HepG2 (cell line): ENCODE data around the gene TASP1. TPM values are rescaled to one million over a fixed set of nuclear protein-coding genes. Genes with fewer than 3 reads are reported as not detected.

Source experiments
- ATAC-seq: fragments of 200-7000 bp; cut with Tn5 transposase; 3 replicates; pipeline ENCODE4 v1.9.1; 2020; ENCODE audit warnings: mild to moderate bottlenecking, moderate library complexity
- BruUV-seq: library from RNA; stranded (reverse); fragments of 400-500 nt; replicated peaks from 2 replicates; lab custom pipeline; 2021; lab: Mats Ljungman, UMichigan
- CTCF ChIA-PET: fragments of 300-600 bp; formaldehyde crosslinking; extraction: SDS; loops from one replicate; lab custom pipeline; 2021; ENCODE audit warnings: low total read pairs, inconsistent platforms, low intra/inter-chr PET ratio; lab: Yijun Ruan, JAX
- POLR2A ChIA-PET: fragments of 350-600 bp; sonication (Branson Sonifier 250); formaldehyde crosslinking; loops from one replicate; lab custom pipeline; 2020; ENCODE audit warnings: antibody characterized with exemption, inconsistent platforms; lab: Yijun Ruan, JAX
- DNase-seq: peaks from one replicate; pipeline ENCODE4 v3.0.0-alpha.2; 2015; ENCODE audit warnings: low spot score
- FAIRE-seq: peaks from 3 replicates; lab custom pipeline; 2011; peaks lifted over from hg19 to GRCh38; lab: Jason Lieb, UNC
- H2AFZ ChIP-seq: one replicate; pipeline ENCODE4 v1.6.1; 2011; ENCODE audit warnings: low read length, inconsistent platforms
- H3K27ac ChIP-seq: fragments of 300-600 bp; 3 replicates; pipeline ENCODE4 v1.8.0; 2011; ENCODE audit warnings: mixed run types, mild to moderate bottlenecking, mixed read lengths, low read length, inconsistent platforms; ENCODE audit not compliant: insufficient read depth; ENCODE audit errors: extremely low read length
- H3K27me3 ChIP-seq, 2 experiments: fragments of 200-600 bp in 1 of 2; 2 replicates in 1 of 2; 3 replicates in 1 of 2; pipeline versions ENCODE4 v1.6.0 to v1.8.0; 2011; ENCODE audit warnings: low read length in 2 of 2, mild to moderate bottlenecking in 2 of 2, moderate library complexity in 2 of 2, inconsistent platforms in 1 of 2; ENCODE audit not compliant: insufficient read depth in 2 of 2, control insufficient read depth in 1 of 2
- H3K36me3 ChIP-seq, 2 experiments: fragments of 200-600 bp in 1 of 2; replicated peaks in 1 of 2; 2 replicates in 1 of 2; 3 replicates in 1 of 2; pipeline versions ENCODE4 v1.5.1 to v1.8.0; 2011; ENCODE audit warnings: low read length in 2 of 2, inconsistent platforms in 1 of 2; ENCODE audit not compliant: insufficient read depth in 2 of 2, control insufficient read depth in 1 of 2
- H3K4me1 ChIP-seq: 2 replicates; pipeline ENCODE4 v1.5.1; 2012; ENCODE audit warnings: low read length, inconsistent platforms; ENCODE audit not compliant: insufficient read depth
- H3K4me2 ChIP-seq: 2 replicates; pipeline ENCODE4 v1.6.0; 2011; ENCODE audit warnings: low read depth, low read length, inconsistent platforms
- H3K4me3 ChIP-seq, 3 experiments: fragments of 200-600 bp in 1 of 3; sonication (generic), shearing (Covaris generic) in 1 of 3; replicated peaks in 1 of 3; 2 replicates each; pipeline ENCODE4 v1.5.1; 2011 to 2016; ENCODE audit warnings: low read length in 3 of 3, inconsistent platforms in 2 of 3, low read depth in 2 of 3, mild to moderate bottlenecking in 2 of 3, control low read depth in 1 of 3, mixed read lengths in 1 of 3; ENCODE audit not compliant: insufficient read depth in 1 of 3
- H3K79me2 ChIP-seq: one replicate; pipeline ENCODE4 v1.6.1; 2011; ENCODE audit warnings: low read length, inconsistent platforms; ENCODE audit not compliant: insufficient read depth
- H3K9ac ChIP-seq: 2 replicates; pipeline ENCODE4 v1.6.0; 2011; ENCODE audit warnings: mild to moderate bottlenecking, low read depth, low read length, inconsistent platforms; ENCODE audit not compliant: insufficient read depth
- H3K9me3 ChIP-seq: 2 replicates; pipeline ENCODE4 v1.5.1; 2012; ENCODE audit warnings: mild to moderate bottlenecking, low read length
- H4K20me1 ChIP-seq: 2 replicates; pipeline ENCODE4 v1.6.0; 2011; ENCODE audit warnings: inconsistent platforms, mild to moderate bottlenecking, low read length, moderate library complexity; ENCODE audit not compliant: insufficient read depth
- DMAP1 ChIP-seq: IDR thresholded peaks from 2 replicates; pipeline ENCODE4 v1.6.1; 2016
- REXO4 ChIP-seq: sonication (generic); formaldehyde crosslinking; IDR thresholded peaks from 2 replicates; pipeline ENCODE4 v1.8.0; 2022; ENCODE audit warnings: missing genetic modification reagents, mild to moderate bottlenecking, borderline replicate concordance
- SMYD3 ChIP-seq: sonication (generic); formaldehyde crosslinking; IDR thresholded peaks from 2 replicates; pipeline ENCODE4 v1.8.1; 2023; ENCODE audit warnings: mild to moderate bottlenecking, missing genetic modification reagents
- TBL1XR1 ChIP-seq: fragments of 150-350 bp; IDR thresholded peaks from 2 replicates; pipeline ENCODE4 v1.6.1; 2014; ENCODE audit warnings: borderline replicate concordance, low read length; ENCODE audit not compliant: partially characterized antibody
- ZBTB3 ChIP-seq: sonication (generic); formaldehyde crosslinking; IDR thresholded peaks from 2 replicates; pipeline ENCODE4 v1.4.0; 2020; ENCODE audit warnings: low read depth, mild to moderate bottlenecking, moderate library complexity, missing genetic modification reagents, borderline replicate concordance
- WGBS: methylation state at CpG from one replicate; pipeline ENCODE4 v1.1.6; 2017; ENCODE audit warnings: low lambda C conversion rate; 5-methylcytosine and 5-hydroxymethylcytosine counted together
- in situ Hi-C: cut with HindIII; loops from 2 replicates; pipeline ENCODE4 v1.10.0; 2017; ENCODE audit warnings: low pct_unique_long_range_greater_than_20kb; ENCODE audit not compliant: extremely low pct_ligation_motif_present
- intact Hi-C: fragments of 100-400 bp; cut with micrococcal nuclease; formaldehyde crosslinking; loops from one replicate; pipeline ENCODE4 v1.10.0; 2022; ENCODE audit not compliant: unreplicated experiment
- polyA plus RNA-seq, 8 experiments: library from polyadenylated mRNA; depleted of rRNA in 3 of 8; stranded (reverse) in 7 of 8; unstranded in 1 of 8; fragments of >200 nt; fragmentation: Illumina TruSeq in 4 of 8; extraction: Trizol in 4 of 8; gene quantifications; 2 replicates each; pipeline versions ENCODE4 v1.2.1 to v1.2.3, GENCODE V29; 2011 to 2016; ENCODE audit warnings: low read depth in 4 of 8, missing spikeins in 1 of 8, mixed read lengths in 1 of 8; ENCODE audit not compliant: insufficient read depth in 1 of 8
- total RNA-seq, 5 experiments: library from RNA; depleted of rRNA; stranded (reverse); fragments of >200 nt; fragmentation: Illumina TruSeq; extraction: Trizol; gene quantifications; 2 replicates each; pipeline ENCODE4 v1.2.3, GENCODE V29; 2016; ENCODE audit warnings: low read depth in 1 of 5
- TF ChIP-seq, protein P1 (sequence below): sonication (generic); formaldehyde crosslinking; IDR thresholded peaks from 2 replicates; pipeline ENCODE4 v1.5.1; 2020; ENCODE audit warnings: mild to moderate bottlenecking, missing genetic modification reagents
- TF ChIP-seq, protein P2 (sequence below): sonication (generic); formaldehyde crosslinking; IDR thresholded peaks from 2 replicates; pipeline ENCODE4 v1.5.1; 2020; ENCODE audit warnings: missing genetic modification reagents, mild to moderate bottlenecking, borderline replicate concordance
- TF ChIP-seq, protein P3 (sequence below), 2 experiments: fragments of 450-650 bp in 1 of 2; sonication (generic) in 1 of 2; formaldehyde crosslinking in 1 of 2; IDR thresholded peaks; 2 replicates each; pipeline versions ENCODE4 v1.6.1 to v1.8.0; 2016 to 2022; ENCODE audit warnings: antibody characterized with exemption in 1 of 2, mild to moderate bottlenecking in 1 of 2, missing genetic modification reagents in 1 of 2

Gene TASP1
- total and polyA plus RNA-seq, 2 of the 13 experiments (the other 11 are each of a cell fraction or from before 2014, with no cell fraction given), result 10.0 to 25.2 TPM

- TF ChIP-seq, protein P1, sequence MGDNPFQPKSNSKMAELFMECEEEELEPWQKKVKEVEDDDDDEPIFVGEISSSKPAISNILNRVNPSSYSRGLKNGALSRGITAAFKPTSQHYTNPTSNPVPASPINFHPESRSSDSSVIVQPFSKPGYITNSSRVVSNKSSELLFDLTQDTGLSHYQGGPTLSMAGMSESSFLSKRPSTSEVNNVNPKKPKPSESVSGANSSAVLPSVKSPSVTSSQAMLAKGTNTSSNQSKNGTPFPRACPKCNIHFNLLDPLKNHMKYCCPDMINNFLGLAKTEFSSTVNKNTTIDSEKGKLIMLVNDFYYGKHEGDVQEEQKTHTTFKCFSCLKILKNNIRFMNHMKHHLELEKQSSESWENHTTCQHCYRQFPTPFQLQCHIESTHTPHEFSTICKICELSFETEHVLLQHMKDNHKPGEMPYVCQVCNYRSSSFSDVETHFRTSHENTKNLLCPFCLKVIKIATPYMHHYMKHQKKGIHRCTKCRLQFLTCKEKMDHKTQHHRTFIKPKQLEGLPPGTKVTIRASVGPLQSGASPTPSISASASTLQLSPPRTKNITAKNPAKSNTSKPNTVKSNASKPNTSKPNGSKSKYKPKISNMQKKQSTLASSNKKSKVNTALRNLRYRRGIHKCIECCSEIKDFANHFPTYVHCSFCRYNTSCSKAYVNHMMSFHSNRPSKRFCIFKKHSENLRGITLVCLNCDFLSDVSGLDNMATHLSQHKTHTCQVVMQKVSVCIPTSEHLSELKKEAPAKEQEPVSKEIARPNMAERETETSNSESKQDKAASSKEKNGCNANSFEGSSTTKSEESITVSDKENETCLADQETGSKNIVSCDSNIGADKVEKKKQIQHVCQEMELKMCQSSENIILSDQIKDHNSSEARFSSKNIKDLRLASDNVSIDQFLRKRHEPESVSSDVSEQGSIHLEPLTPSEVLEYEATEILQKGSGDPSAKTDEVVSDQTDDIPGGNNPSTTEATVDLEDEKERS (CRISPR knock-in tag), result no peak
- TF ChIP-seq DMAP1 (CRISPR knock-in tag), result peak; percentile 40; the same call in 1 of the 2 replicates
- peak; percentile 43; the same call in 1 of the 2 replicates for TF ChIP-seq ZBTB3 (CRISPR knock-in tag)
- no peak for TF ChIP-seq TBL1XR1
- TF ChIP-seq REXO4, result no peak
Observed at GRCh38 chr20:13639150-13639497, 392 bp upstream of the TASP1 start (continued).

GRCh38 chr20:13638162-13638495, 603 bp downstream of the TASP1 start:
- Histone ChIP-seq H3K27me3 (no peaks in the 10 kb centered on the region; a peak in 2 of 5 replicates), H2AFZ (peak overlapping the region; percentile 48), H3K79me2 (peaks cover 46% of the 10 kb centered on the region), H3K4me2 (peak overlapping the region; percentile 99), H3K4me1 (peaks cover 24% of the 10 kb centered on the region), H3K9me3 (no peaks in the 10 kb centered on the region), H4K20me1 (no peaks in the 10 kb centered on the region), H3K27ac (peak overlapping the region; percentile 55), H3K36me3 (no peaks in the 10 kb centered on the region), H3K9ac (peak overlapping the region; percentile 83), H3K4me3 (peak overlapping the region; percentile 82 to 99 (median 93))
- FAIRE-seq (no peak), DNase-seq (peak; percentile 44), ATAC-seq (peak; percentile 51)
- WGBS, result under 1% methylated on average over 7 of the region's 7 CpGs
- POLR2A ChIA-PET, result no interaction called here
- CTCF ChIA-PET, result no interaction called here
- no TSS peak for BruUV-seq
- in situ Hi-C loops (no loop called here), intact Hi-C loops (loop anchor here (1.0 to 5.0 kb wide), 5 partner anchors 28 to 311 kb away; partner anchors contain the start of genes ESF1 and NDUFAF5)
- TF ChIP-seq, protein P2, sequence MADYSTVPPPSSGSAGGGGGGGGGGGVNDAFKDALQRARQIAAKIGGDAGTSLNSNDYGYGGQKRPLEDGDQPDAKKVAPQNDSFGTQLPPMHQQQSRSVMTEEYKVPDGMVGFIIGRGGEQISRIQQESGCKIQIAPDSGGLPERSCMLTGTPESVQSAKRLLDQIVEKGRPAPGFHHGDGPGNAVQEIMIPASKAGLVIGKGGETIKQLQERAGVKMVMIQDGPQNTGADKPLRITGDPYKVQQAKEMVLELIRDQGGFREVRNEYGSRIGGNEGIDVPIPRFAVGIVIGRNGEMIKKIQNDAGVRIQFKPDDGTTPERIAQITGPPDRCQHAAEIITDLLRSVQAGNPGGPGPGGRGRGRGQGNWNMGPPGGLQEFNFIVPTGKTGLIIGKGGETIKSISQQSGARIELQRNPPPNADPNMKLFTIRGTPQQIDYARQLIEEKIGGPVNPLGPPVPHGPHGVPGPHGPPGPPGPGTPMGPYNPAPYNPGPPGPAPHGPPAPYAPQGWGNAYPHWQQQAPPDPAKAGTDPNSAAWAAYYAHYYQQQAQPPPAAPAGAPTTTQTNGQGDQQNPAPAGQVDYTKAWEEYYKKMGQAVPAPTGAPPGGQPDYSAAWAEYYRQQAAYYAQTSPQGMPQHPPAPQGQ (CRISPR knock-in tag), result no peak
- TF ChIP-seq, protein P3, sequence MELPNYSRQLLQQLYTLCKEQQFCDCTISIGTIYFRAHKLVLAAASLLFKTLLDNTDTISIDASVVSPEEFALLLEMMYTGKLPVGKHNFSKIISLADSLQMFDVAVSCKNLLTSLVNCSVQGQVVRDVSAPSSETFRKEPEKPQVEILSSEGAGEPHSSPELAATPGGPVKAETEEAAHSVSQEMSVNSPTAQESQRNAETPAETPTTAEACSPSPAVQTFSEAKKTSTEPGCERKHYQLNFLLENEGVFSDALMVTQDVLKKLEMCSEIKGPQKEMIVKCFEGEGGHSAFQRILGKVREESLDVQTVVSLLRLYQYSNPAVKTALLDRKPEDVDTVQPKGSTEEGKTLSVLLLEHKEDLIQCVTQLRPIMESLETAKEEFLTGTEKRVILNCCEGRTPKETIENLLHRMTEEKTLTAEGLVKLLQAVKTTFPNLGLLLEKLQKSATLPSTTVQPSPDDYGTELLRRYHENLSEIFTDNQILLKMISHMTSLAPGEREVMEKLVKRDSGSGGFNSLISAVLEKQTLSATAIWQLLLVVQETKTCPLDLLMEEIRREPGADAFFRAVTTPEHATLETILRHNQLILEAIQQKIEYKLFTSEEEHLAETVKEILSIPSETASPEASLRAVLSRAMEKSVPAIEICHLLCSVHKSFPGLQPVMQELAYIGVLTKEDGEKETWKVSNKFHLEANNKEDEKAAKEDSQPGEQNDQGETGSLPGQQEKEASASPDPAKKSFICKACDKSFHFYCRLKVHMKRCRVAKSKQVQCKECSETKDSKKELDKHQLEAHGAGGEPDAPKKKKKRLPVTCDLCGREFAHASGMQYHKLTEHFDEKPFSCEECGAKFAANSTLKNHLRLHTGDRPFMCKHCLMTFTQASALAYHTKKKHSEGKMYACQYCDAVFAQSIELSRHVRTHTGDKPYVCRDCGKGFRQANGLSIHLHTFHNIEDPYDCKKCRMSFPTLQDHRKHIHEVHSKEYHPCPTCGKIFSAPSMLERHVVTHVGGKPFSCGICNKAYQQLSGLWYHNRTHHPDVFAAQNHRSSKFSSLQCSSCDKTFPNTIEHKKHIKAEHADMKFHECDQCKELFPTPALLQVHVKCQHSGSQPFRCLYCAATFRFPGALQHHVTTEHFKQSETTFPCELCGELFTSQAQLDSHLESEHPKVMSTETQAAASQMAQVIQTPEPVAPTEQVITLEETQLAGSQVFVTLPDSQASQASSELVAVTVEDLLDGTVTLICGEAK (IDR thresholded peaks at IDR 0.05), result 0 out of 2 replicates have a peak, but pooled peaks have one; percentile 13
- TF ChIP-seq, protein P3 (CRISPR knock-in tag; IDR thresholded peaks at IDR 0.05), result no peak
- no peak for TF ChIP-seq SMYD3 (CRISPR knock-in tag)
